K562 treated with DMSO at 1 percent for 24 hours (cell line): ENCODE data around the gene PNMA8C. TPM values are rescaled to one million over a fixed set of nuclear protein-coding genes. Genes with fewer than 3 reads are reported as not detected.

Source experiments
- total RNA-seq: library from RNA; unstranded; fragments of 300-600 nt; gene quantifications from 2 replicates; pipeline ENCODE4 v1.2.3, GENCODE V29; 2022; ENCODE audit warnings: low read depth; ENCODE audit not compliant: insufficient read depth

PNMA8C gene
- total RNA-seq = not detected in 2 replicates

GRCh38 chr19:46428239-46429135 lies at the start of gene PNMA8C:
Gene PNMA8C (minus strand): TSS chr19:46428936. CDS start chr19:46428359, 577 bp downstream.

GRCh38 chr19:46471116-46471733 lies 42.5 kb upstream of the PNMA8C start, which contains the start of gene PNMA8A:
Gene PNMA8A (minus strand): TSS chr19:46471563. CDS start chr19:46471035, 528 bp downstream.

GRCh38 chr19:46413262-46414031 lies 15.3 kb downstream of the PNMA8C start, which contains the start of gene CCDC8:
Gene CCDC8 (minus strand): TSS chr19:46413564. CDS start chr19:46412810, 754 bp downstream.

Other genes with a start within 250 kb of the PNMA8C start
- gene IGFL1, start 199.2 kb downstream of the PNMA8C start, total RNA-seq = not detected in 2 replicates
- gene HIF3A, start 131.9 kb downstream of the PNMA8C start, total RNA-seq = 0.41 TPM in 1 of 2 replicates, not detected in the other
- gene PPP5C, start 81.8 kb downstream of the PNMA8C start, total RNA-seq = 95.9 and 108 TPM in 2 replicates
- 14.2 and 14.4 TPM in 2 replicates for gene CCDC8, start 15.4 kb downstream of the PNMA8C start, total RNA-seq
- 16.6 and 17.2 TPM in 2 replicates for gene PNMA8A, start 42.6 kb upstream of the PNMA8C start, total RNA-seq
- not detected in 2 replicates for gene PNMA8B, start 66.9 kb upstream of the PNMA8C start, total RNA-seq
- 359 and 376 TPM in 2 replicates for gene CALM3, start 172.4 kb upstream of the PNMA8C start, total RNA-seq
- not detected in 2 replicates for gene PTGIR, start 196.2 kb upstream of the PNMA8C start, total RNA-seq
- not detected in 2 replicates for gene GNG8, start 207.3 kb upstream of the PNMA8C start, total RNA-seq
- 5.0 and 5.6 TPM in 2 replicates for gene DACT3, start 232.2 kb upstream of the PNMA8C start, total RNA-seq